Measurements from ENCODE around the gene CDH5.

DNA sequence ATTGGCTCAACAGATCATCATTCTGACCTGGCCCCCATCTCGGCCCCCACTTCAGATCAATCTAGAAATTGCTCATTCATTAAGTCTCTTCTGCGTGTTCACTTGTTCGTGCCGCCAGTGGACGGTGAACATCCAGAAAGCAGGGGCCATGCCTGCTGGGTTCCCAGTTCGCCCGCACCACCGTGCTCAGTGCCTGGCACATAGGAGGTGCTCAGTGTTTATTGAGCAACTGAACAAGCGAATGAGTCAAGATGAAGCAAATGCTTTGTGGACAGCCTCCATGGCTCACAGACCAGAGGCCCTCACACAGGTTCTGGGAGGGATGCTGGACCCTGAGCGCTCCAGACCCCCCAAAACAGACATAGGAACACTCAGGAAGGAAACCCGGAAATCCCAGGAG is 74.5 kb downstream of the CDH5 start:
- TF ChIP-seq, protein P1, sequence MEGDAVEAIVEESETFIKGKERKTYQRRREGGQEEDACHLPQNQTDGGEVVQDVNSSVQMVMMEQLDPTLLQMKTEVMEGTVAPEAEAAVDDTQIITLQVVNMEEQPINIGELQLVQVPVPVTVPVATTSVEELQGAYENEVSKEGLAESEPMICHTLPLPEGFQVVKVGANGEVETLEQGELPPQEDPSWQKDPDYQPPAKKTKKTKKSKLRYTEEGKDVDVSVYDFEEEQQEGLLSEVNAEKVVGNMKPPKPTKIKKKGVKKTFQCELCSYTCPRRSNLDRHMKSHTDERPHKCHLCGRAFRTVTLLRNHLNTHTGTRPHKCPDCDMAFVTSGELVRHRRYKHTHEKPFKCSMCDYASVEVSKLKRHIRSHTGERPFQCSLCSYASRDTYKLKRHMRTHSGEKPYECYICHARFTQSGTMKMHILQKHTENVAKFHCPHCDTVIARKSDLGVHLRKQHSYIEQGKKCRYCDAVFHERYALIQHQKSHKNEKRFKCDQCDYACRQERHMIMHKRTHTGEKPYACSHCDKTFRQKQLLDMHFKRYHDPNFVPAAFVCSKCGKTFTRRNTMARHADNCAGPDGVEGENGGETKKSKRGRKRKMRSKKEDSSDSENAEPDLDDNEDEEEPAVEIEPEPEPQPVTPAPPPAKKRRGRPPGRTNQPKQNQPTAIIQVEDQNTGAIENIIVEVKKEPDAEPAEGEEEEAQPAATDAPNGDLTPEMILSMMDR (conservative IDR thresholded peaks at IDR 0.05; ENCODE audit: low read depth, low read length), result no peak
- no peak for TF ChIP-seq EZH2 (IDR thresholded peaks at IDR 0.05; ENCODE audit: borderline replicate concordance, low read depth, low read length, poor library complexity, severe bottlenecking)

All from A673 (cell line).